Measurements from ENCODE around the gene GLI3.

- TF ChIP-seq ZNF274 (IDR thresholded peaks at IDR 0.05; ENCODE audit: borderline replicate concordance, extremely low read depth, low read length) (no peak), POLR2AphosphoS5 (IDR thresholded peaks at IDR 0.05; ENCODE audit: low read depth, low read length) (no peak), FOSL1 (IDR thresholded peaks at IDR 0.05; ENCODE audit: insufficient read depth, low read depth, low read length) (no peak), RFX5 (IDR thresholded peaks at IDR 0.05; ENCODE audit: borderline replicate concordance, low read depth, low read length) (no peak), GABPA (IDR thresholded peaks at IDR 0.05; ENCODE audit: borderline replicate concordance, insufficient read depth, low read length) (no peak), EGR1 (IDR thresholded peaks at IDR 0.05; ENCODE audit: borderline replicate concordance, low read depth, low read length) (no peak)
Measured at GRCh38 chr7:42164881-42165428, 72.1 kb downstream of the GLI3 start.
